ENCODE measurements around the gene RWDD2A.

- no peak for TF ChIP-seq CTCF (IDR thresholded peaks at IDR 0.05)
- TF ChIP-seq POLR2A (IDR thresholded peaks at IDR 0.05): no peak
These were observed 800 bp downstream of the RWDD2A start for GRCh38 chr6:83193747-83194566.

All from gastroesophageal sphincter (tissue), 3 donors.